8988T (cell line): ENCODE data around the gene SLC39A5.
"Not testable (repeated sequence)": the region's sequence is repeated elsewhere in the genome, so short reads cannot be mapped to it uniquely, and the experiment has no call there.

Experiments
- DNase-seq: peaks from one replicate; pipeline ENCODE4 v3.0.0; 2011

SLC39A5 gene

GRCh38 chr12:56248711-56249110 is 18.9 kb downstream of the SLC39A5 start:
- DNase-seq, result no peak

GRCh38 chr12:56252649-56253048 is 22.8 kb downstream of the SLC39A5 start:
- DNase-seq, result no peak

DNA sequence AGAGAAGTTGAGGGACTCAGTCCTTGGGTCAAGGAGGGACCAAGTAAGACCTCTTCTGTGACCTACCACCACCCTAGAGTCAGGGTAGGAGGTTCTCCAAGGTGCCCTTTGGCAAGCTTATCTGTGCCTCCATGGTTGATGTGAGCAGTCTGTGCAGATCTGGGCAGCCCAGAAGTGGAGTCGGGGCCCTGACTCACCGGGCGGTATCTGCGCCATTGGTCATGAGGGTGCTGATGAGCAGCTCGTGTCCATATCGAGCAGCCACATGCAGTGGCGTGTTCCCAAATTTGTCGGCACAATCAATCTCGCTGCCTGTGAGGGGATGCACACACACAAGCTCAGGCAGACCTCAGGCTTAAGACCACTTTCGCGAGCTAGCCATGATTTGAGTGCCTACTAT is 23.2 kb downstream of the SLC39A5 start:
- no peak for DNase-seq

DNA sequence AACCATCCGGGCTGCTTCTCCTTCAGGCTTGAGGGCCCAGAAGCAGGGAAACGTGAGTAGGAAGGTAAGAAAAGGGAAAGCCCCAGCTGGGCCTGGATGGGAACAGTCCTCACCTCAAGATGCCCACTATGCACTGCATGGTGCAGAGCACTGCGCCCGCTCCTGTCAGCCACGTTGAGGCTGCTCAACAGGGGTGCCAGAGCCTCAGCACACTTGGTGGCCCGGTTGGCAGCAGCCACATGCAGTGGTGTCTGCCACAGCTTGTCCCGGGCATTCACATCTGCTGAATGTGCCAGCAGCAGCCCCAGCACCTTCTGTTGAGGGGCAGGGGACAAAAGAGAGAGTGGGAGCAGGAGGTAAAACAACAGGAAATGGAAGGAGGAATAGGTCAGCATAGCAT is 25.8 kb downstream of the SLC39A5 start:
- no peak for DNase-seq

DNA sequence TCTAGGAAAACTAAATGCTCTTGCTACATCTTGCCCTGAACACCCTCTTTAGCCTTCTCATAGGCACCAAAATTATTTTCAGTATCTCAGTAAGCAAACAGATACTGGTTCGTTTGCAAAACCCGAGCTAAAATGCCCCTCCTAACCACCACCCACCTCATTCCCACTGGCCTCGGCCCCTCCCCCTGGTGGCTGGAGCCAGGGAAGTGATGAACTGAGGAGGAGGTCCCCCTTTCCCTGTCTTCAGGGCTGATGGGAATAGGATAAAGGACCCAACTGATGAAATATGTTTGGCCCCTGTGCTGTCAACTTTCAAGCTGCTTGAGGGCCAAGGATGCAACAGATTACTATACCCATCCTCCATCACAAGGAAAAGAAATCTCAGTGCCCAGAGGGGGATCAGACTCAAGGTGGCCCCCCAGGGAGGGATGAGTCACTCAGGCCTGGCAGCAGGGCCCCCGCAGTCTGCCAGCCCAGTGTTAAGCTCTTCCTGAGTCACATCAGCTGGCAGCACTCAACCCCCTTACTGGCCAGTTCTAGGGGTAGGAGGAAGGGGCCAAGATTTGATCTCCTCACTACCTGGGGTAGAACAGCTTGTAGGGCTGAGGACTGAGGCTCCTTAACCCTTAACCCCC is 26.6 kb downstream of the SLC39A5 start:
- no peak for DNase-seq

DNA sequence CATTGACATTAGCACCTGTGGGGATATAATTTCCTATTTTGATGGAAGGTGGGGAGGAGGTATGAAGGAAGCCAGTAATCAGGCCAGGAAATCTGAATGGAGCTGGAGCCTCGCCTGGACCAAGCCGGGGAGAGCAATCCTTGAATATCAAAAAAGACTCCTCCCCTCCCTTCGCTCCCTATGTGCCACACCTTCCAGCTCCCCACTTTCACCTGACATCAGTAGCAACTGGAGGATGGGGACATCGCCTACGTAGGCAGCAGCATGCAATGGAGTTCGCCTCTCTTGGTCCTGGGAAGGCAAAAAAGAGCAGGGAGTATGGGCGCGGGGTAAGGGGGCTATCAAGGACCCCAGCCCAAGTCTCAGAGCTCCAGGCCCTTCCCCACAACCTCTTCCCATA is 27.2 kb downstream of the SLC39A5 start:
- DNase-seq, result no peak

DNA sequence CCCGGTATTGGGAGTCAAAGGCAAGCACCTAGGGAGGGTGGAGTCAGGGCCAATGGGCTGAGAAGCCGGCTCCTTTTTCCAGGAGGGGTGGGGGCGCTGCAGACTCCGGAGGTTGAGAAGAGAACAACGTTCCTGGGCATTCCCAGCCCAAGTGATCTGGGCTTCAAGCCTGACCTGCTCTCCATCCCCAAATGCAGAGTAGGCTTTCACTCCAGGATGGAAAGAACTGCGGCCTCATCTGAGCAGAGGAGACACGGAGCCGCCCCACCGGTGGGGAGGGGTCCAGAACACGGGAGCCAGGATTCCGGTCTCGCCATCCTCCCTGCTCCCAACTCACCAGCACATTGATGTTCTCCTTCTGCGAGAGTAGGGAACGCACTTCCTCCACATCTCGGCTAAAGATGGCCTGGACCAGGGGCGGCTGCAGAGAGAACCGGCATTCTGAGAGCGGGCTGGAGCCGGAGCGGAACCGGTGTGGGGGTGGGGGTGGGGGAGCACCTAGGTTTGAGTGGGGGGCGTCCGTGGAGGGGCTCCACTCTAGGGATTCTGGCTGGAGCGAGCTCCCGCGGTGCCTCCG is 27.7 kb downstream of the SLC39A5 start:
- peak; percentile 69 for DNase-seq

- DNase-seq, result peak; percentile 92
Observed at GRCh38 chr12:56258068-56258819, 28.4 kb downstream of the SLC39A5 start, which contains the start of gene ANKRD52. ANKRD52 (minus strand) TSS chr12:56258384; CDS start chr12:56258269, 115 bp downstream.

GRCh38 chr12:56258820-56259183 is 29.0 kb downstream of the SLC39A5 start:
- DNase-seq, result no peak

DNA sequence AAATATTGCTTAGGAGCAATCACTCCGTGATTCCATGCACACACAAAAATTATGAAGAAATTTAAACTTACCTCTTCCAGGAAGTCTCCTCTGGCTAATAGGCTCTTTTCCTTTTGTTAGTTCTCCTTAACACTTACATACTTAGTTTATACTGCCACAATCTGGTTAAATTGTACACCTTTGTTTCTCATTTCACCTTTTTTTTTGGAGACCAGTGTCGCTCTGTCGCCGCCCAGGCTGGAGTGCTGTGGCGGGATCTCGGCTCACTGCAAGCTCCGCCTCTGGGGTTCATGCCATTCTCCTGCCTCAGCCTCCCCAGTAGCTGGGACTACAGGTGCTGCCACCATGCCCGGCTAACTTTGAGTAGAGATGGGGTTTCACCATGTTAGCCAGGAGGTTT is 30.5 kb downstream of the SLC39A5 start:
- no peak for DNase-seq

GRCh38 chr12:56260921-56261320 is 31.1 kb downstream of the SLC39A5 start:
- no peak for DNase-seq

DNA sequence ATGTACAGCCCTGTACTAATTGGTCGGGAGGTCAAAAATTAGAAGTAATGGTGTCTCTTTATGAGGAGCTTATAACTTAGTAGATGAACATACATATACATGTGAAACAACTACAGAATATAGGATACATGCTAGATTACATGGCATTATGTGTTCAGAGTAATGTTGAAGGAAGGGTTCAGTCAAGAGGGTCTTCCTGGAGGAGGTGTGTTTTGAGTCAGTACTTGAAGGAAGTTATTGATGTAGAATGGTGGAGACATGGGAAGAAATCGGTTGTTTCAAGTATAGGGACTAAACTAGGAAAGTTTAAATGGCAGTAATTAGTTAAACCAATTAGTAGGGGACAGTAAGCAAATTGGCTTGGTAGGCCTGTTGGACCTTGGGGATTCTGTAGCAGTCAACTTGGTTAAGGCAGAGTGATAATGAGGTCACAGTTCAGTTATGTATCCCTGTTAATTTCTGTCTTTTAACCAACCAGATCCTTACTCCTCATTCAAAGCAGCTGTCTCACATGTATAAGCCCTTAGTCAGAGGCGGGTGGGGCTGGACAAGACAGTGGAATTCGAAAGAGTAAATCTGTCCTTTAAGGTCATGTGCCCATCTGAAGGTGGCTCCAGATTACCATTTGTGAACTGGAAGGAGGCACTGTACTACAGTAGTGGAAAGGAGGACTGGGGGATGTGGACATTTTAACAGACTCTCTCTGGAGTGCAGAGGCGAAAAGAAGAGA is 31.8 kb downstream of the SLC39A5 start:
- DNase-seq, result peak; percentile 72

- DNase-seq, result not testable (repeated sequence)
Observed at GRCh38 chr12:56262955-56263354, 33.1 kb downstream of the SLC39A5 start.

DNA sequence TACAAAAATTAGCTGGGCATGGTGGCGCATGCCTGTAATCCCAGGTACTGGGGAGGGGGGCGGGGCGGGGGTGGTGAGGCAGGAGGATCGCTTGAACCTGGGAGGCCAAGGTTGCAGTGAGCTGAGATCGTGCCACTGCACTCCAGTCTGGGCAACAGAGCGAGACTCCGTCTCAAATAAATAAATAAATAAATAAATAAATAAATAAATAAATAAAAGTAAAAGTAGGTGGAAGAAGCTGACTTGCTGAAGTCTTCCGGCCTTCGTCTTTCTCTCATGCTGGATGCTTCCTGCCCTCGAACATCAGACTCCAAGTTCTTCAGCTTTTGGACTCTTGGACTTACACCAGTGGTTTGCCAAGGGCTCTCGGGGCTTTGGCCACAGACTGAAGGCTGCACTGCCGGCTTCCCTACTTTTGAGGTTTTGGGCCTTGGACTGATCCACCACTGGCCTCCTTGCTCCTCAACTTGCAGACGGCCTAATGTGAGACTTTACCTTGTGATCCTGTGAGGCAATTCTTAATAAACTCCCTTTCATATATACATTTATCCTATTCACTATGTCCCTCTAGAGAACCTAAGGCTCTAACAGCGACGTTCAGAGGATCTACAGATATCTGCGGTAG is 36.3 kb downstream of the SLC39A5 start:
- DNase-seq, result not testable (repeated sequence)

GRCh38 chr12:56266693-56267442 is 37.0 kb downstream of the SLC39A5 start, which contains the start of gene COQ10A:
COQ10A (plus strand) TSS chr12:56266942; CDS start chr12:56267119, 177 bp downstream.
- peak; percentile 97 for DNase-seq

GRCh38 chr12:56267443-56268071 is 37.7 kb downstream of the SLC39A5 start:
- DNase-seq, result no peak

- no peak for DNase-seq
Observed at GRCh38 chr12:56271031-56271430, 41.2 kb downstream of the SLC39A5 start.

DNA sequence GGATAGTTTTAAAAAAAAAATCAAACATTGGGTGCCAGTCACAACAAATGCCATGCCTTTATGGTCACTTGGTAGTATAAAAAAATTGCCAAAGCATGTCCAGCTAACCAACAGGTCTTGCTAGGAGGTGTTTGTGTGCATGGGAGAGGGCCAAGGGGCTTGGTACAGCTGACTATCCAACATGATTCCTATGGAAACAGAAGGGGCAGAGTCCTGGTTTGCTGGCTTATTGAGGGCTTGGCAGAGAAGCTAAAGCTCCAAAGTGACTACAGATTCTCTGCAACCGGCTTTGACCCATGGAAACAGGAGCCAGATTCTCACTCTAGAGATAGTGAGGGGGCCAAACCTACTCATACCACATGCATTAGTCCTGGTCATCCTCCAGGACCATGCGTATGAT is 42.6 kb downstream of the SLC39A5 start:
- DNase-seq, result not testable (repeated sequence)

GRCh38 chr12:56274299-56274698 is 44.4 kb downstream of the SLC39A5 start:
- DNase-seq, result no peak

DNA sequence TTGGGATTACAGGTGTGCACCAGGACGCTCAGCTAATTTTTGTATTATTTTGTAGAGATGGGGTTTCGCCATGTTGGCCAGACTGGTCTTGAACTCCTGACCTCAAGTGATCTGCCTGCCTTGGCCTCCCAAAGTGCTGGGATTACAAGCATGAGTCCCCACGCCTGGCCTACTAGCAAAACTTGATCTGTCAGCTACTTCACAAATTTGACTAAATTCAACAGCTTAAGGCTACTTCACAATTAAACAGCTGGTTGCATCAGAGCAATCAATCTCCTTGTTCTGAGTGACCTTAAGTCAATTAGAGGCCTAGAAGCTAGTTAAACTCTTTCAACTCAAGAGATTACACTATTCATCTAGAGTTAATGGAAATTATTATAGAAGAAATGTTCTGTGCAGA is 49.1 kb downstream of the SLC39A5 start:
- no peak for DNase-seq

- no peak for DNase-seq
Observed at GRCh38 chr12:56280849-56281248, 51.0 kb downstream of the SLC39A5 start.

GRCh38 chr12:56282030-56282429 is 52.2 kb downstream of the SLC39A5 start:
- DNase-seq, result no peak
